GM18508 (cell line): Measurements from ENCODE around the gene LRRC4C.

ENCODE experiments used
- ATAC-seq: cut with Tn5 transposase; IDR thresholded peaks from one replicate; pipeline ENCODE4 v1.9.1; 2021; ENCODE audit warnings: moderate number of reproducible peaks; ENCODE audit not compliant: insufficient read depth, unreplicated experiment

Gene LRRC4C

DNA sequence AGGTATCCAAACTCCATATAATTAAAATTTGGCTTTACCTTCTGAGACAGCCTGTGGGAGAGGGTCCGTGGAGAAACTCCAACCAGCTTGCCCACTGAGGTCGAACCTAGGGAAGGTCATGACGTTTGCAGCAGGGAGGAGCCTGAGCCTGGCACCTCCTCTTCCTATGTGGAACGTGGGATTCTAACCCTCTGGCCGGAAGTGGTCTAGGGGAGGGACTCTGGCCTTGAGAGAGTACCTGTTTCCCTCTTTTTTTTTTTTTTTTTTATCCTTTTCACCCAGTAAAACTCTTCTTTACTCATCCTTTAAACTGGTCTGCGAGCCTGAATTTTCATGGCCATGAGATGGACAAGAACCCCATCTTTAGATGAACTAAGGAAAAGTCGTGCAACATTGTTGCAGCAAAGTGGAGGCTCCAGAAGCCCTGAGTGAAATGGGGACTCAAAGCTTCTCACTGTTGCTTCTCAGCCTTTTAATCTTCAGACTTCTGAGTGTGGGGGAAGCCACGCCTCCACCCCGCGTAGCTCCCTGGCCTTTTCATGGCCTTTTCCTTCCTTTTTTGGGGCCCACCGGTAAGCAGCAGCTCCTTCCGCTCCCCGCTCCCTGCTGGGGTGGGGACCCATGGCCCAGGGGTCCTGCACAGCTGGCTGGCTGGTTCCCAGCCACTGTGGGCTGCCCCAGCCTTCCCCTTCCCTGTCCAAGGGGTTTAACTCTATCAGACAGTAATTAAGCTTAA is 1359.9 kb downstream of the LRRC4C start:
- no peak for ATAC-seq

- ATAC-seq = no peak
Measured at GRCh38 chr11:40095446-40095845, 1364.0 kb downstream of the LRRC4C start.

DNA sequence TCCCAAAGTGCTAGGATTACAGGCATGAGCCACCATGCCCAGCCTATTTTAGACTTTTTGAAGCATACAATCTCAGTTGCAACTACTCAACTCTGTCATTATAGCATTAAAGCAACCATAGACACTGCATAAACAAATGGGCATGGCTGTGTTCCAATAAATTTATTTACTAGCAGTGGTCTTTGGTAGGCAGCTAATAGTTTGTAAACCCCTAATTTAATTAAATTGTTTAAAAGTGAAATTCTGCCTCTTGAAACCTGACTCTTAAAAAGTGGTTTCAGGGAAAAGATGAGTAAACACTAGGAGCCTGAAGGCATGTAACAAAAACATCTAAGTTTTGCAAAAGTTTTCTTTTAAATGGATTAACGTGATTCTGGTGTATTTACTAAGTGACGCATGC is 1364.5 kb downstream of the LRRC4C start:
- no peak for ATAC-seq

DNA sequence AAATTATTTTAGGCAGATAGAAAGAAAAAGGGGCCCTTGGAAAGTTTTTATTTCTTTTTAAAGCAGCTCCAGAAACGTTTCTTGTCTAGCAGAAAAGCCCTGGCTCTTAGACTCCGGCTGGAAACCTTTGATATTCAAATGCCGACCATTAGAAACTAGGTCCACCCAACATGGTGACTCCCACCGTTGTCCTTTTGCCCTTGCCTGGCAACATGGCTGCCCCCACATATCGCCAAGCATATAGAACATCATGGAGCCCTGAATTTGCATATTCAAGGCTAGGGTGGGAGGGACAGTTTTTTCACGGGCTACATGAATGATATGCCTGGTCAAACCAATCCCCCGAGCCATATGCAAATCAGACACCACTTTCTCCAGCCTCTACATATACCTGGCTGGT is 1379.0 kb downstream of the LRRC4C start:
- ATAC-seq = no peak
